ENCODE results near the gene CD248.
"Not testable (repeated sequence)": the region's sequence is repeated elsewhere in the genome, so short reads cannot be mapped to it uniquely, and the experiment has no call there.

CD248 gene

DNA sequence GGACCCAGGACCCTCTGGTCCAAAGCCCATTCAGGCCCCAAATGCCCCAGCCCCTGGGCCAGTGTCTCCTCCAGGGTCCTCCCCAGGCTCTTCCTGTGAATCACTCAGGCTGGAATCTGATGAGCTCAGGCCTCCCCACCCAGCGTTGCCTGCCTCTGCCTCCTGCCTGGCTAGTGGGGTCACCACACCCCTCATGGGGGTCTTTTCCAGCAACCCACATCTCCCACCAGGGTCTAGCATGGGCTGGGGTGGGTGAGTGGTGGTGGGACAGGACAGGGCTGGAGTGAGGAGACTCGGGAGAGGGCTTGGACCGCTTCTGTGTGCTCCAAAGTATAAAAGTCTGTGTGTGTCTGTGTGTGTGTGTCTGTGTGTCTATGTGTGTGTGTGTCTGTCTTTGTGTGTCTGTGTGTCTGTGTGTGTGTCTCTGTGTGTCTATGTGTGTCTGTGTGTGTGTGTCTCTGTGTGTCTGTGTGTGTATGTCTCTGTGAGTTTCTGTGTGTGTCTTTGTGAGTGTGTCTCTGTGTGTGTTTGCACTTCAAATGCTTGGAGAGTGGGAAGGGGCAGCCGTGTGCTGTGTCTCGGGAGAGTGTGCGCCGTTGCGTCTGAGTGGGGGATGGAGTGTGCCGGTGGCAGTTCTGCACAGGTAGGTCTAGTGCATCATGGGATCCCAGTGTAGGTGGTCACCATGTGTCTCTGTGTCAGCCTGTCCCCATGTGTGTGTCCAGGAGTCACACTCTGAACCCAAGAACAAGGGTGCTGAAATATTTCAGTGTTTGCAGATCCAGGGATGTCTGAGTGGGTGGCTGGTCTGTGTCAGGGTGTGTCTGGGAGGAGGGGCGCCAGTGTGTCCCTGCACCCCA lies 10.6 kb upstream of the CD248 start:
- DNase-seq, result no peak

DNA sequence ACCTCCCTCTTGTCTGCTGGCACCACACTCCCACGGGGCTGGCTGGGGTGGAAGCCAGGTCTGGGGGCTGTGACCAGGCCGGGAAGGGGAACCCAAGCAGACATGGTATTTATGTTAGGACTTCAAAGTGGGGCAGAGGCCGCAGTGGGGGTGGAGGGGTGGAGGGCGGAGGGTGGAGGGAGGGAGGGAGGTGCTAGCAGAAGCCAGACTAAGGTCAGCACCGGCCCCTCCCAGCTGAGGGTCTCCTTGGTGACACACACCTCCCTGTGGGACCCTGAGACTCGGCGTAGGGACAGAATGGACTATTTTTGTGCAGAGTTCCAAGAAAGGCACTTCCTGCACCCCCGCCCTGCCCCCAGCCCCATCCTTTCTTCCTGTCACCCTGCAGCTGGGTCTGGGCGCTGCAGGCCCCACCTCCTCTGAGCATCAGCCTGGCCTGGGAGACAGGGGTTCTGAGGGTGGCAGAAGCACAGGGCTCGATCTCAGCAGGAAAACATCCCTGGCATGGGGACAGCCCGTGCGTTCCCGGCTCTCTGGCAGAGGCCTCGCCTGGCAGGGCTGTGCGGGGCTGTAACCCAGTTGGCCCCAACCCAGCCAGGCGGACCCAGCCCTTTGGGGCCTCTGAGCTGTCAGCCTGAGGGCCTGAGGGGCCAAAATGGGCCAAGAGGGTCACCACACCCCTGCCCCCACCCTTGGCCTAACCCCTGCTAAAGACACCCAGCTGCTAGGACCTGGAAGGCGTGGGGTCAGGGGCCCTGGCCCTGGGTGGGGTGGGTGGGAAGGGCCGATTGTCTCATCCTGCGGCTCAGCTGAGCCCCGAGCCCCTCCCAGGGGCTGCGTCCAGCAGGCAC lies 9.6 kb upstream of the CD248 start:
- no peak for DNase-seq

DNA sequence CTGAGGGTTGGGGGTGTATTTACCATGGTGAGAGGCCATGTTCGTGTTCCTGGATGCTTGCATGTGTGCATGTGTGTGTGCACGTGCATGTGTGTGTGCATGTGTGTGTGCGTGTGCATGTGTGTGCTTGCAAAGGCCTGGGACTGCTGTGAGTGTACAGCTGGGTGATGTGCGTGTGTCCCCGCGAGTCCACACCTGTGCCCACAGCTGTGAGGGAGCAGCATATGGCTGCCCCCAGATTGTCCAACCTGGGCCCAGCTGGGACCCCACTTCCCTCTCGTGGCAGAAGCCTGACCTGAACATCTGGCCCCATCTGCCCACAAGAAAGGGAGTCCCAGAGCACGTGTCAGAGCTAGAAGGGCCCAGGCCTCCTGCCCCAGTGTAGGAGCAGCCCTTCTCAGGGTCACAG lies 8.4 kb upstream of the CD248 start:
- DNase-seq, result no peak

DNA sequence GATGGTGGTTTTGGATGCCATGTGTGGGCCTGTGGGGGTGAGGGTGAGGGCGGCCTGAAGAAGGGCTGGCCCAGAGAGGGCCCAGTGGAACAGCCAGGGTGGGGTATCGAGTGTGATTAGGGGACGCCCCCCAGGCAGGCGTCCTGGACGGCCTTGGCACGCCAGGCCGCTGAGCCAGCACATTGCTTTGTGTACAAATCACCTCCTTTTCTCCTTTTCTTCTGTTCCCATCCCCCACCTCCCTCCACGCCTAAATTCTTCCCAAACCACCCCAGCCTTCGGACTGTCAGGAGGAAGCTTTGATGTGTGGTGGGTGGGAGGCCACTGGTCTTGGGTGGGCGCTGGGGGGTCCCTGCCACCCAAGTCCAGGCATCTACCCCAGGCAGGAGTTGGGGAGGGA lies 7.8 kb upstream of the CD248 start:
- no peak for DNase-seq

DNA sequence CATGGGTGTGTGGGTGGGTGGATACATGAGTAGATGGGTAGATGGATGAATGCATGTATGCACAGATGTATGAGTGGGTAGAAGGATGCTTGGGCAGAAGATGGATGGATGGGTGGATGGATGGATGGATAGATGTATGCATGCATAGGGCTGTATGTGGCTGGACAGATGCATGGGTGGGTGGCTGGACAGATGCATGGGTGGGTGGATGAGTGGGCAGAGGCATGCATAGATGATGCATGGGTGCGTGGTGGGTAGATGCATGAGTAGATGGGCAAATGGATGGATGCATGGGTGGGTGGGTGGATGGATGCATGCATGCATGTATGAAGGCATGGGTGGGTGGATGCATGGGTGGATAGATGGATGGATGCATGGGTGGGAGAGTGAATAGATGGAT lies 6.8 kb upstream of the CD248 start:
- no peak for DNase-seq

DNA sequence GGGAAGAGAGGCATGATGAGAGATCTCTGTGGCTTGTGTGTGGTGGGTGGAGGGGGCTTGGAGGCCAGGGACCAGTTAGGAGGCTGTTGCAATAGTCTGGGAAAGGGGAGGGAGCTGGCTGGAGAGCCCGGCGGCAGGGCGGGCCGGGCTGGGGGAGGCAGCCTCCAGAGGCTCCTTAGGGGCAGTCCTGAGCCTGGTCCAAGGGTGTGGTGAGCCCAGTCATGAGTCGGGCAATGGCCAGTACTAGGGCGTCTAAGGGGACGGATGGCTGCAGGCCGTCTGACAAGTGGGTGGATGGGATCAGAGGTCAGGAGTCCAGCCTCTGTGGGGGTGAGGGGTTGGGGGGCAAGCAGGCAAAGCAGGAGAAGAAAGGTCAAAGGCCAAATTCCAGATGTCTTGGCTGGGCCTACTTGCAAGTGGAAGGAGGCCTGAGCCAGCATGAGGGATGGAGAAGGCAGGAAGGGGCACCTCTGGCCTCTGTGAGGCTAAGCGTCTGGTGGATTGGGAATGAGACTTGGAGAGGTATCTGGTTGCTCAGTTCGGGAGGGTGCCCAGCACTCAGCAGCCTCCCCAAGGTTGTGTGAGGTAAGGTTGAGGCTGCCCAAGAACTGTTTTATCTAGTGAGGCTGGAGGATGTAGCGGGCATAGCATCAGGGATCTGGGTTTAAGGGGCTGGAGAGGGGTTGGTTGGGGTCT lies 6.0 kb upstream of the CD248 start:
- DNase-seq, result no peak

DNA sequence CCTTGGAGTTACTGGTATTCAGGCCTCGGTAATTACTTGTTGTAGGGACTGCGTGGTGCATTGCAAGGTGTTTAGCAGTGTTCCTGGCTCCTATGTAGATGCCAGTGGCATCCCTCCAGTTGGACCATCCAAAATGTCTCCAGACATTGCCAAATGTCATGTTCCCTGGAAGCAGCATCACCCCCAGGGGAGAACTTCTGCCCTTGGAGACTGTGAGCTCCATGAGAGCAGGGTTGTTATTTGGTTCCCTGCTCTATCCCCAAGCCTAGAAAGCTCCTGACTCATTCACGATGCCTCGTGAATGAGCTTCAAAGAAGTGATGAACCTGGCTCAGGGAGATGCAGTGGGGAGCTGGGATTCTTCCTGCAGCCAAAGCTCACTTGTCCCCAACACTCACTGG lies 4.8 kb upstream of the CD248 start:
- DNase-seq, result no peak

DNA sequence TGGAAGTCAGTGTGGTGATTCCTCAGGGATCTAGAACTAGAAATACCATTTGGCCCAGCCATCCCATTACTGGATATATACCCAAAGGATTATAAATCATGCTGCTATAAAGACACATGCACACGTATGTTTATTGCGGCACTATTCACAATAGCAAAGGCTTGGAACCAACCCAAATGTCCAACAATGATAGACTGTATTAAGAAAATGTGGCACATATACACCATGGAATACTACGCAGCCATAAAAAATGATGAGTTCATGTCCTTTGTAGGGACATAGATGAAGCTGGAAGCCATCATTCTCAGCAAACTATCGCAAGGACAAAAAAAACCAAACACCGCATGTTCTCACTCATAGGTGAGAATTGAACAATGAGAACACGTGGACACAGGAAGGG lies 3.9 kb upstream of the CD248 start:
- DNase-seq, result not testable (repeated sequence)

DNA sequence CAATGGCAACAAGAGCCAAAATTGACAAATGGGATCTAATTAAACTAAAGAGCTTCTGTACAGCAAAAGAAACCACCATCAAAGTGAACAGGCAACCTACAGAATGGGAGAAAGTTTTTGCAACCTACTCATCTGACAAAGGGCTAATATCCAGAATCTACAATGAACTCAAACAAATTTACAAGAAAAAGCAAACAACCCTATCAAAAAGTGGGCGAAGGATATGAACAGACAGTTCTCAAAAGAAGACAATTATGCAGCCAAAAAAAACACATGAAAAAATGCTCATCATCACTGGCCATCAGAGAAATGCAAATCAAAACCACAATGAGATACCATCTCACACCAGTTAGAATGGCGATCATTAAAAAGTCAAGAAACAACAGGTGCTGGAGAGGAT lies 3.4 kb upstream of the CD248 start:
- DNase-seq, result not testable (repeated sequence)

DNA sequence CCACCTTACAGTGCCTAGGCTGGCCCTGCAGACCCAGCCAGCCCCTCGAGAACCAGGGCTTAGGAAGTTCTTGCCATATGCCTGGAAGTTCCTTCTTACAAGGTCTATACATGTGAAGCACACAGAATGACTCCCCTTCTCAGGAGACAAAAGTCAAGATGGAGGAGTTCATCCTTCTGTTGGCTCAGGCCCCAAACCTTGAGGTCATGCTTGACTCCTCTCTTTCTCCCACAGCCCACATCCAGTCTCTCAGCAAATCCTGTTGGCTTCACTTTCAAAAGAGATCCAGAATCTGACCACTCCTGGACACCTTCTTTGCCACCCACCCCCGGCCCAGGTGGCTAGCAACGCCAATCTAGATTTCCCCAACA lies 1.7 kb upstream of the CD248 start:
- DNase-seq, result no peak

DNA sequence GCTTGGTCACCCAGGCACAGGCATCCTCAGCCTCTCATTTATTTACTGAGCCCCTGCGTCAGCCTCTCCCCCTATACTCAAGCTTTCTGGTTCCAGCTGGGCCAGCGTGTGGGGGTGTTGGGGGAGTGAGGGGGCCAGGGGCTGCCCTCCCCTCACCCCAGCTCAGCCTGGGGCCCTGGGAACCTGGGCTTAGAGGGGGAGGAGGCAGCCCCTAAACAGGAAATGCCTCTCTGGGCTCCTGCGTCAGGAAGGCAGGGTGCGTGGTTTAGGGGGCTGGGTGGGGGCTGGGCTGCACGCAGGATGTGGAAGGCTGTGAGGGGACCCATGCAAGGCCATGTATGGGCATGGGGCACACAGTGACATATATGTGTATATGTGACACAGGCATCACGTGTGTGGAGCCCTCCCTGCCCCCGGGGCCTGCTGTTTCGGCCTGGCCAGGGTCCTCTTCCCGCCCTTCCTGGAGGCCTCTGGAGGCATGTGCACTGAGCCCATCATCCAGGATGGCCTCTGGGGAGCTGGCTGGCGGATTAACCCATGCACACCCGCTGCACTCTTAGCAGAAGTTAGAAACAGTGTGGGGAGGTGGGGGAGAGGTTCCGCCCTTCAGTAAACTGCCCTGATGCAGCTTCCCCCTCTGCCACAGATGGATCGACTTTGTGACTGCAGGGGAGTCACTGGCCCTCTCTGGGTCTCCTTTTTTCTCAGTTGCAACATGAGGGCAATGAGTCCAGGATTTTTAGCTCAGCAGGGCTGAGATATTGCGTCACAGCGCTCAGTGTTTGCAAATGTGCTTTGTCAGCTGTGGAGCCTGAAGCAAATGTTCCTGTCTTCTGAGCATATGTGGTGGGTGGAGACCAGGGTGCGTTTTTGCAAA lies 1.1 kb upstream of the CD248 start:
- no peak for DNase-seq

DNA sequence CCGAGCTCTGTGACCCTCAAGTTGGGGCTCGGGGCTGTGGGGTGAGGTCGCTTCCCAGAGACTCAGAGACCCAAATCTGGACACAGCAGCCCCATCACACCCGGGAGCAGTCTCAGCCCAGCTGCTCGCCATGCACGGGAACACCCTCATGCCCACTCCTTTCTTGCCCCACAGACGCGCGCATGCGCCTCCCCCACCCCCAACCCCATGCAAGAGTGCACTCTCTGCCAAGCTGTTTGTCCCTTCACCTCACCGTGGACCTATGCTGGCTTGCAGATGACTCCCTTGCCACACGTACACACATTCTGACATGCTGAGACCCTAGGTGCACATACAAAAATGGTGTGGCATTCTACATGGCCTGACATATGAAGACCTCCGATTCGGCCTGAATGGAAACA lies 478 bp upstream of the CD248 start:
- no peak for DNase-seq

DNA sequence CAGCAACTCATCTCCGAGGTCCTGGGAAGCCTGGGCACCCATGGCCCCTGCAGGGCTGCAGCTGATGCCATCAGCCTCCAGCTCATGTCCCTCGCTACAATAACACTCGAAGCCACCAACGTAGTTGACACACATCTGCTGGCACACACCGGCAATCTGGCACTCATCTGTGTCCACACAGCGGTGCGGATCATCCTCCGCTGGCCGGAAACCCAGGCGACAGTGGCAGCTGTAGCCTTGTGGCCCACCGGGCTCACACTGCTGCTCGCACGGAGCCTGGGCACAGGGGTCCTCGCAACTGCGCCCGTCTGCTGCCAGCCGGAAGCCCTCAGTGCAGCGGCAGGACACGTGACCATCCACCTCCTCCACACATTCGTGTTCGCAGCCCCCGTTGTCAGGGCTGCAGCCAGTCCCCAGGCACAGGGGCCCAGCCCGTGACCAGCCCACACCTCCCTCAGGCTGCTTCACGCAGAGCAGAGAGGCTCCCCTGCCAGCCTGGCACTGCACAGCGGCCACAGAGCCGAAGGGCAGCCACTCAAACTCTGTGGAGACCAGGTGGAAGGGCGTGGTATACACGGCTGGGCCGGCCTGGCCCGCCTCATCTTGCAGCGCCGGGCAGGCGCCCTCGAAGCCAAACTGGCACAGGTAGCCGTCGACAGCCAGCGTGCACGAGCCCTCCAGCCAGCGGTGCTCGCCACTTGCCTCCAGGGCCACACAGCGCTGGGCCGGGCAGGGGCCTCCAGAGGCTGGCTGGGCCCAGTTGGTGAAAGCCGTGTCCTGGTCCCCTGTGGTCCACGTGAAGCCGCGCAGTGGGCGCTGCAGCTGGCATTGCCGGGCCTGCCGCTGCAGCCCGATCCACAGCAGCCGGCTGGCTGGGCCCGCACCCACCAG lies 678 bp downstream of the CD248 start:
- DNase-seq, result no peak

DNA sequence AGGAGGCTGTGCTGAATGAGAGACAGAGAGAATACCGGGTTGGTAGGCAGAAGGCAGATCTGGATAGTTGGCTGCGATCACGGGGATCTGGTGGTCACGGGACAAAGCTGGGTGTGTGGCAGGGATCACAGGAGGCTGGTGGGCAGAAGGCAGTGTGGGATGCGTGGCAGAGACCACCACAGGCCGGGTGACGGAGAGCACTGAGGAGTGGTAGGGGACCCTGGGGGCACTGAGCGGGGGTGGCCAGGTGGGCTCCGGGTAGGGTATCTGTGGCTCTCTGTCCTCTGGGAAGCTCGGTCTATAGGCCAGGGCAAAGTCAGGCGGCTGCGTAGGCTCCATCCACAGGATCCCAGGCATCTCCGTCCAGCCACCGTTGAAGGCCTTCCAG lies 1.4 kb downstream of the CD248 start:
- no peak for DNase-seq

DNA sequence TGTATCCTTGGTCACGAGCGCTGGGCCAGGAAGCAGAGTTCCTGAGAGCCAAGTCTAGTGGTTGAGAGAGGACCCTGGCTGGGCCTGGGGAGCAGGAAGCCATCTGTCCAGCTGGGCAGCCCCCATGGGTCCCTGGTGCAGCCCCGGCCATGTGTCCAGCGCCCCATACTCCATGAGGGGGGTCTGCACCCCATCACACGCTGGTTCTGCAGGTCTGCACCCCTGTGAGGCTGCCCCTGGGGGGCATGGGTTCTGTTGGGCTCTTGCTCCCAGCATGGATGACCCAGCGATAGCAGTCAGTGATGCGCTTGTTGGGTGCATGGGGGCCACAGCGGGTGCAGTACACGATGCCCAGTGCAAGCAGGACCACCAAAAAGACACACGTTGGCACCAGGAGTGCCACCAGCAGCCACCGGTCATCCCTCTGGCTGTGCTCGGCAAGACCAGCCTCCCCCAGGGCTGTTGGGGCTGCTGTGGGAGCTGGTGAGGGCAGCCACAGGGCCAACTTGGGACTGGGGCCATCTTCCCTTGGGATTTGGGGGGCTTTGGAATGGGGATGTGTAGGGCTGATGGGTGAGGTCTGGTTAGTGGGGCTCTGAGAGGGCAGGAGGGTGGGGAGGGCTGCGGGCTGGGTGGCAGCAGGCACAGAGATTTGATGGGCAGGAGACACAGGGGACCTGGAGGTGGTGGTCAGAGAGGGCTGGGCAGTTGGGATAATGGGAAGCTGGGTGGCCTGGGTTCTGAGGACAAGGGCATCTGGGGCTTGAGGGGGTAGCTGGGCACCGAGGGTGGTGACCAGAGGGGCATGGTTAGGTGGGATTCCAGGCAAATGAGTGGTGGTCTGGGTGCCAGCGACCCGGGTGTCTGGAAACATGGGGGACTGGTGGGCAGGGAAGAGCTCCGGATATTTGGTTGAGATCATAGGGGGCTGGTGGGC lies 2.0 kb downstream of the CD248 start:
- no peak for DNase-seq

DNA sequence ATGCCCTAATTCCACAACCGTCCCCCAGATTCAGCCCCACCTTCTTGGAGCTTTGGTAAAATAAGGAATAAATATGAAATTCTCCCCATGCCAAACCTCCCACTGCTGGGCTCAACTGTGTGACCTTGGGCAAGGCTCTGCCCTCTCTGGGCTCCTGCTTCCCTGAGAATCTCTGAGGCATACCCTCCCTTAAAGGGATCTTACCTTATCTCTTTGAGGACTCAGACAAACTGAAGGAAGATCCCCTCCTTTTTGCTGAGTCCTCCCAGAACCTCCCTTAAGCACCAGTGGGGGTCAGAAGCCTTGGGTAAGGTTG lies 2.7 kb downstream of the CD248 start:
- no peak for DNase-seq

DNA sequence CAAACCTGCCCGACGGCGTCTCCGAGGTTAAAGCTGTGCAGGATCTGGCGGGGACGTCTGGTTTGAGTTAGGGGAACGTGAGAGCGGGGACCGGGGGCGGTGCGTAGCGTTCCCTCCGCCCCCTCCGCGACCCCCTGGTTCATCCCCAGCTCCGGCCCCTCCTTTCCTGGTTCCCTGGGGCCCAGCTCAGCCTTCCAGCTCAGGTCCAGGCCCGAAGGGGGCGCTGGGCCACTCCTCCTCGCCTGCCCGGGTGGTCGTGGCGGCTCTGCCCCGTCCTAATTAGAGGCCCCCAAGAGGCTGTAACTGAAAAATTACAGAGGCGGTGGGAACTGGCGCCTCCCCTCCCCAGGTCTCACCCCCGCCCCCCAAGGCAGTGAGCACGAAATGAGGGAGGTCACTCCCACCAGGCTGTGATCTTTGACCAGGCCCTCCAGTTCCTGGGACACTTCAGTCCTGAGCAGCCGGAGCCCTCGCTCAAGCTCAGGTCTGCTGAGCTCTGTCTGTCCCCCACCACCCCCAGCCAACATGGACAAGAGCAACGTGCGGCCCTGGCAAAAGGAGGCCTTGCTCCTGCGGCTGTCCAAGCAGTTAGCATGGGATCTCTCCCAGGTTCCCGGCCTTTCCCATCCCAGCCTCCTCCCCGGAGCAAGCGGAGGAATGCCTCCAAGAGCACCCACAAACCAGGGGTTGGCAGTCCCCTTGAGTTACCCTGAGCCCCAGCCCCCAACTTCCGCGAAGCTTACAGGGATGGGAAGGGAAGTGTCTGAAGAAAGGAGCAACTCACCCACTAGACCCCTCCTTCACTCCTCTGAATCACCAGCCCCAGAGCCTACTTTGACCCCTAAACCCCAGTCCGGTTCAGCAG lies 3.3 kb downstream of the CD248 start:
- no peak for DNase-seq

DNA sequence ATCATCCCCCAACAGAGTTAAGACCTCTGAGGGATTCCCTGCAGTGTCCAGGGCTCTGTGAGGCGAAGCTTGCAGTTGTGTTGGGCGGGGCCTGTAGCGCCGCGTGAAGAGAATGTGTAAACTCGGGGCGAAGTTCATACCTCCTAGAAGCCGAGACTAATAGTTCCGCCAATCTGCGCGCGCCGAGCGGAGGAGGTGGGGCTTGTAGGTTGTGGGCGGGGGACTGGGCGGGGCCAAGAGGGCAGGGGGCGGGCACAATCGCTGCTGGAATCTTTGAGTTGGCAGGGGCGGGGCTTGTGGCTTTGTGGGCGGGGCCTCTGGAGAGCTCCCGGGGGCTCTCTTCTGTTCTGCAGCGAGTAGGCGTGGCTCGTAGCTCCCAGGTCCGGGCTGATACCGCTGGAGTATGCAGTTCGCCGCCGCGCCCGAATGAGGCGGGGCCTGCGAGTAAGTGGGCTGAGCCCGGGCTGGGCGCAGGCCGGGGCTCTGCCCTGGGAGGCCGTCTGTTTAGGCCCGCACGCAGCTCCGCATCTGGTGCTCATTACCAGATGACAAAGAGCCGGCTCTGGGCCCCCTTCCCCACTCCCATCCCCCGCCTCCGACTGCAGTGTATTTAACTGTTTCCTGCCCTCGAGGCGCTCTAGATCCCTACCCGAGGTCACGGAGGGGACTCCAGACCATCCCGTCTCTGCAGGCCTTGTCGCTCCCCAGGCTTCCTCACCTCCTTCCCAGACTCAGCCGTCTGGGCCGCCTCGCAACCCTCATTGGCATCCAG lies 4.1 kb downstream of the CD248 start:
- peak; percentile 94 for DNase-seq
